ENCODE data around the gene TBCCD1. TPM values are rescaled to one million over a fixed set of nuclear protein-coding genes. Genes with fewer than 3 reads are reported as not detected.

Gene TBCCD1
- total and polyA plus RNA-seq, 2 donors (not counting 3 experiments of a cell fraction or from before 2014, with no cell fraction given): 16.5 to 16.6 TPM

DNA sequence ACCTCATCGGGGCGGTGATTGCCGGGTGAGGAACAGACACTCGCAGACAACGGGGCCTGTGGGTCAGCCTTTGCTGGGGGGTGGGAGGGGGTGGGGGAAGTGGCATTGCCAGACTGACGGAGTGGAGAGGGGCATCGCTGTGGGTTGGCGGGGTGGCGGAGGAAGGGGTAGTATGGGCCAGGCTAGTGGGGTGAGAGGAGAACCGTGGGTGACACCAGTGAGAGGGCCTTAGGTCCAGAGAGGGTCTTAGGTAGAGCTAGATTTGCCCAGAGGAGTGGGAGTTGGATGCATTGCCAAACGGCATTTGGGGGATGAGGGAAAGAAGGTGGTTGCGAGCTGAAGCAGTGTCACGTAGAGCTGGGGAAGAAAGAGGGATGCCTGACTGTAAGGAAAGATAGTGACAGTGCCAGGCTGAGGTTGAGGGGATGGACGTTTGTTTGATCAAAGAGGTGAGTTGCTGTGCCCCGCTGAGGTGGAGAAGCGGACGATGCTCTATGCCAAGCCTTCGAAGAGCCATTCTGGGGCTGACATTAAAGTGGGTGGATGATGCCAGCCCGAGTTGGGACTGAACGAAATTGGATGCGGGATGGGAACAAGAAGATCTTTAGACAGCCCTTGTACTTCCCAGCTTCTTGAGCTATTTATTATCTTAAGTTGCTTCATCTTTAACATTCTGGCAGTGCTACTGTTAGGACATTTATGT, 4.0 kb upstream of the TBCCD1 start:
- Histone ChIP-seq H3K4me1 (ENCODE audit: control insufficient read depth, extremely low read depth, insufficient read depth, low read length) (peaks cover 18% of the 10 kb centered on the region), H3K4me2 (ENCODE audit: insufficient read depth, low read length) (peak overlapping the region; percentile 35), H3K36me3 (ENCODE audit: control insufficient read depth in 2 of 2, extremely low read depth in 1 of 2, insufficient read depth in 2 of 2, low read length in 2 of 2) (peaks cover 4 to 6% of the 10 kb centered on the region in 2 experiments), H4K20me1 (replicated peaks; ENCODE audit: control insufficient read depth, extremely low read depth, insufficient read depth, low read length) (no peaks in the 10 kb centered on the region), H3K4me3 (replicated peaks in 1 of 3; ENCODE audit: insufficient read depth in 1 of 3, low read depth in 1 of 3, low read length in 3 of 3) (peak overlapping the region; percentile 51 to 90 (median 61)), H3K9me3 (replicated peaks; ENCODE audit: control insufficient read depth, insufficient read depth, low read length) (no peaks in the 10 kb centered on the region), H3K79me2 (ENCODE audit: control insufficient read depth, insufficient read depth, low read length) (peaks cover 21% of the 10 kb centered on the region), H3K9me1 (replicated peaks; ENCODE audit: control insufficient read depth, extremely low read depth, insufficient read depth, low read length) (no peaks in the 10 kb centered on the region), H3K27me3 (ENCODE audit: control insufficient read depth in 2 of 2, insufficient read depth in 2 of 2, low read length in 2 of 2) (no peaks in the 10 kb centered on the region), H3K27ac (ENCODE audit: insufficient read depth, low read depth, low read length) (peak overlapping the region; percentile 67), H3K9ac (replicated peaks; ENCODE audit: extremely low read depth, insufficient read depth, low read length) (peak overlapping the region; percentile 84), H2AFZ (ENCODE audit: low read depth, low read length) (peak overlapping the region; percentile 38)
- FAIRE-seq: no peak
- dilution Hi-C loops (cut with MboI; ENCODE audit: extremely low pct_ligation_motif_present, low sequenced_read_pairs): no loop called here
- TF ChIP-seq JUN (IDR thresholded peaks at IDR 0.05; ENCODE audit: borderline replicate concordance, insufficient read depth, insufficient read length, low read depth) (no peak), FOS (IDR thresholded peaks at IDR 0.05; ENCODE audit: borderline replicate concordance, insufficient read depth, low read length) (no peak), POLR2A (IDR thresholded peaks at IDR 0.05; ENCODE audit: low read depth, low read length) (no peak), POLR2AphosphoS5 (IDR thresholded peaks at IDR 0.05; ENCODE audit: insufficient read depth, low read depth, low read length) (no peak), EZH2 (IDR thresholded peaks at IDR 0.05; ENCODE audit: borderline replicate concordance, low read depth, low read length, severe bottlenecking) (no peak), CTCF (IDR thresholded peaks at IDR 0.05; ENCODE audit: extremely low read depth in 1 of 2, insufficient read depth in 1 of 2, low read depth in 1 of 2, low read length in 2 of 2) (no peak), MYC (IDR thresholded peaks at IDR 0.05; ENCODE audit: low read depth, low read length) (no peak), GATA2 (IDR thresholded peaks at IDR 0.05; ENCODE audit: insufficient read depth, insufficient read length, low read depth, low read length) (no peak), MAX (IDR thresholded peaks at IDR 0.05; ENCODE audit: insufficient read depth, insufficient read length) (no peak)
- ChIA-PET CTCF (interaction anchor here (1.1 to 1.4 kb wide), 6 partner anchors 30 to 628 kb away, joined by 3 to 12 read pairs (median 8); no protein-coding TSS in a partner anchor), POLR2A (interaction anchor here (0.8 to 1.9 kb wide), 5 partner anchors 8 to 985 kb away, joined by 3 to 27 read pairs (median 4); partner anchors contain the start of genes EIF4A2, ETV5 and SENP2)
- no TSS peak for BruUV-seq (replicated peaks)
- peak; percentile 11 for DNase-seq (ENCODE audit: low read depth, low spot score)
- intact Hi-C loops (cut with micrococcal nuclease): loop anchor here (1.0 to 5.0 kb wide), 7 partner anchors 46 to 633 kb away; partner anchors contain the start of genes EIF4A2, ETV5, RFC4 and RPL39L
